Heart left ventricle (tissue), 13 donors: Measurements from ENCODE around the gene RCL1.

Experiments
- CTCF ChIP-seq, 12 donors: fragments of 200-600 bp; sonication (generic) in 4 of 12; IDR thresholded peaks; one replicate each; pipeline versions ENCODE4 v1.5.0 to v1.8.0; 2018 to 2022; ENCODE audit warnings: antibody characterized with exemption in 12 of 12, mild to moderate bottlenecking in 5 of 12
- POLR2A ChIP-seq, 2 donors: fragments of 450-650 bp; IDR thresholded peaks; one replicate each; pipeline ENCODE4 v1.6.1; 2017; ENCODE audit warnings: antibody characterized with exemption in 2 of 2, mild to moderate bottlenecking in 2 of 2, moderate library complexity in 2 of 2
- donor health status: ischemic (EF 13 %, LVEDD 7.1; RV severe dilation, severe dysfunction).
- donor health status: DM: no; HTN: yes; CAD: no.
- donor health status: DM: no; HTN: no; CAD: no.
- donor health status: ischemic (EF 25% LVEDD 6.9; RV normal size, moderate dysfunction).
- donor health status: ischemic (EF 25% LVEDD 5.7; RV mildly dilated, moderate dysfunction).
- donor health status: ischemic (EF 35%, LVEDD 5.7; RV mildly dilated, moderate dysfunction).
- donor health status: nonischemic (EF 11% LVEDD 7.7; RV severe dilation, severe dysfunction).
- donor health status: DM: yes; HTN: yes; CAD: no.
- donor health status: PGD.
- donor health status: ischemic (EF 29% LVEDD 5.4; RV normal size, mild dysfunction).
- donor health status: nonischemic (EF 23%, LVEDD 6.1; RV moderate dilation, normal function).

- TF ChIP-seq POLR2A (IDR thresholded peaks at IDR 0.05) (no peak), CTCF (IDR thresholded peaks at IDR 0.05) (no peak)
Observed at GRCh38 chr9:4764033-4764432, 28.7 kb upstream of the RCL1 start.
